ENCODE results near the gene GPX4.
A peak's percentile ranks its signal among the peaks of the same experiment; 100 is the strongest.

Gene GPX4

DNA sequence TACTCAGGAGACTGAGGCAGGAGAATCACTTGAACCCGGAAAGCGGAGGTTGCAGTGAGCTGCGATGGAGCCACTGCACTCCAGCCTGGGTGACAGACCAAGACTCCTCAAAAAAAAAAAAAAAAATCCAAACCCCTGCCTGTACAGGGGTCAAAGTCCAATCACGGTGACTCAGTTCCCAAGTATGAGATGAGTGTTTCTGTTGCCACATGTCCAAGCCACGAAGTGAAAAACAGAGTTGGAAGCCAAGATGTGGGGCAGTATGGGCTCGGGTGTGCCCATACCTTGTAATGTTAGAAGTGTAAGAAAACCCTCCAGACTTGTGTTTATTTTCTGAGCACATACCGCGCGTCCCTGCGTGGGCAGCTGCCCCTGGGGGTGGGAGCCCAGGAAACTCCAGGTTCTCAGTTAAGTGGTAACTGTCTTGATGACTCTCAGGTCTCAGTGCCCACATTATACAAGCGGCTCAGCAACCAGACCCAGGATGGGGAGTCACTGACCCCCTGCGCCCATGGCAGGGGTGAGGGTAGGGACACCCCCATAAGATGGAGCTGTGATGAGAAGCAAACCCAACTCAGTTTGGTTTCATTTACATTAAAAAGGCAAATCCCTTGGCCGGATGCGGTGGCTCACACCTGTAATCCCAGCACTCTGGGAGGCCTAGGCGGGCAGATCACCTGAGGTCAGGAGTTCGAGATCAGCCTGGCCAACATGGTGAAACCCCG is 1.2 kb upstream of the GPX4 start:
- H3F3A ChIP-seq (ENCODE audit: insufficient read depth, low read length): no peaks in the 10 kb centered on the region
- H3K4me1 ChIP-seq (ENCODE audit: insufficient read depth, low read length, severe bottlenecking): peaks cover 41% of the 10 kb centered on the region
- H3K27me3 ChIP-seq (ENCODE audit: insufficient read depth, low read length): no peaks in the 10 kb centered on the region
- no peak overlapping the region for H3K9ac ChIP-seq (ENCODE audit: low read length)
- H3K9me2 ChIP-seq (ENCODE audit: low read depth, low read length): no peaks in the 10 kb centered on the region
- peaks cover 11% of the 10 kb centered on the region; the same call in 1 of the 2 replicates for H3K36me3 ChIP-seq (ENCODE audit: insufficient read depth, low read length)
- no peaks in the 10 kb centered on the region for H3K79me2 ChIP-seq (ENCODE audit: insufficient read depth, low read length)
- no peak overlapping the region for H2AFZ ChIP-seq (ENCODE audit: low read length)
- peak overlapping the region; percentile 66 for H3K27ac ChIP-seq (ENCODE audit: low read depth, low read length, poor library complexity, severe bottlenecking)
- H3K9me3 ChIP-seq (ENCODE audit: low read length): no peaks in the 10 kb centered on the region
- no peak overlapping the region for H3K4me2 ChIP-seq (ENCODE audit: low read length)
- H4K20me1 ChIP-seq (ENCODE audit: insufficient read depth, low read length): no peaks in the 10 kb centered on the region
- TF ChIP-seq EZH2 (IDR thresholded peaks at IDR 0.05; ENCODE audit: borderline replicate concordance, low read length): no peak
- TF ChIP-seq, protein P1, sequence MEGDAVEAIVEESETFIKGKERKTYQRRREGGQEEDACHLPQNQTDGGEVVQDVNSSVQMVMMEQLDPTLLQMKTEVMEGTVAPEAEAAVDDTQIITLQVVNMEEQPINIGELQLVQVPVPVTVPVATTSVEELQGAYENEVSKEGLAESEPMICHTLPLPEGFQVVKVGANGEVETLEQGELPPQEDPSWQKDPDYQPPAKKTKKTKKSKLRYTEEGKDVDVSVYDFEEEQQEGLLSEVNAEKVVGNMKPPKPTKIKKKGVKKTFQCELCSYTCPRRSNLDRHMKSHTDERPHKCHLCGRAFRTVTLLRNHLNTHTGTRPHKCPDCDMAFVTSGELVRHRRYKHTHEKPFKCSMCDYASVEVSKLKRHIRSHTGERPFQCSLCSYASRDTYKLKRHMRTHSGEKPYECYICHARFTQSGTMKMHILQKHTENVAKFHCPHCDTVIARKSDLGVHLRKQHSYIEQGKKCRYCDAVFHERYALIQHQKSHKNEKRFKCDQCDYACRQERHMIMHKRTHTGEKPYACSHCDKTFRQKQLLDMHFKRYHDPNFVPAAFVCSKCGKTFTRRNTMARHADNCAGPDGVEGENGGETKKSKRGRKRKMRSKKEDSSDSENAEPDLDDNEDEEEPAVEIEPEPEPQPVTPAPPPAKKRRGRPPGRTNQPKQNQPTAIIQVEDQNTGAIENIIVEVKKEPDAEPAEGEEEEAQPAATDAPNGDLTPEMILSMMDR (IDR thresholded peaks at IDR 0.05; ENCODE audit: low read length): no peak
- no peak overlapping the region for H3K4me3 ChIP-seq (ENCODE audit: low read depth, low read length, poor library complexity, severe bottlenecking)

DNA sequence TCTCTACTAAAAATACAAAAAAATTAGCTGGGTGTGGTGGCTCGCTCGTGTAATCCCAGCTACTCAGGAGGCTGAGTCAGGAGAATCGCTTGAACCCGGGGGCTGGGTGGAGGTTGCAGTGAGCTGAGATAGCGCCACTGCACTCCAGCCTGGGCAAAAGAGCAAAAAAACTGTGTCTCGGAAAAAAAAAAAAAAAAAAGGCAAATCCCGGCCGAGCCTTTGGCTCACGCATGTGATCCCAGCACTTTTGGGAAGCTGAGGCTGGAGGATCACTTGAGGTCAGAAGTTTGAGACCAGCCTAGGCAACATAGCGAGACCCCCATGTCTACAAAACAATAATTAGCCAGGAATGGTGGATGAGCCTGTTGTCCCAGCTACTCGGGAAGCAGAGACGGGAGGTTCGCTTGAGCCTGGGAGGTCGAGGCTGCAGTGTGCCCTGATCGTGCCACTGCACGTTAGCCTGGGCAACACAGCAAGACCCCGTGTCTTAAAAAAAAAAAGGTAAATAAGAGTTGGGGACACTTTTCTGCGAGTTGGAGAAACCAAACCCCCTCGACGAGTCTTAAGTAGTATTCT is 574 bp upstream of the GPX4 start:
- Histone ChIP-seq H3K9me2 (ENCODE audit: low read depth, low read length) (no peaks in the 10 kb centered on the region), H3K27ac (ENCODE audit: low read depth, low read length, poor library complexity, severe bottlenecking) (peak overlapping the region; percentile 67), H3K4me2 (ENCODE audit: low read length) (peak overlapping the region; percentile 61), H2AFZ (ENCODE audit: low read length) (no peak overlapping the region), H3K9ac (ENCODE audit: low read length) (peak overlapping the region; percentile 48; the same call in 1 of the 2 replicates), H3K36me3 (ENCODE audit: insufficient read depth, low read length) (peaks cover 14% of the 10 kb centered on the region; the same call in 1 of the 2 replicates), H3F3A (ENCODE audit: insufficient read depth, low read length) (no peaks in the 10 kb centered on the region), H3K4me1 (ENCODE audit: insufficient read depth, low read length, severe bottlenecking) (peaks cover 45% of the 10 kb centered on the region), H3K4me3 (ENCODE audit: low read depth, low read length, poor library complexity, severe bottlenecking) (peak overlapping the region; percentile 45), H3K9me3 (ENCODE audit: low read length) (no peaks in the 10 kb centered on the region), H4K20me1 (ENCODE audit: insufficient read depth, low read length) (no peaks in the 10 kb centered on the region), H3K27me3 (ENCODE audit: insufficient read depth, low read length) (no peaks in the 10 kb centered on the region), H3K79me2 (ENCODE audit: insufficient read depth, low read length) (no peaks in the 10 kb centered on the region)
- TF ChIP-seq, protein P1 (IDR thresholded peaks at IDR 0.05; ENCODE audit: low read length): no peak
- TF ChIP-seq EZH2 (IDR thresholded peaks at IDR 0.05; ENCODE audit: borderline replicate concordance, low read length): no peak

DNA sequence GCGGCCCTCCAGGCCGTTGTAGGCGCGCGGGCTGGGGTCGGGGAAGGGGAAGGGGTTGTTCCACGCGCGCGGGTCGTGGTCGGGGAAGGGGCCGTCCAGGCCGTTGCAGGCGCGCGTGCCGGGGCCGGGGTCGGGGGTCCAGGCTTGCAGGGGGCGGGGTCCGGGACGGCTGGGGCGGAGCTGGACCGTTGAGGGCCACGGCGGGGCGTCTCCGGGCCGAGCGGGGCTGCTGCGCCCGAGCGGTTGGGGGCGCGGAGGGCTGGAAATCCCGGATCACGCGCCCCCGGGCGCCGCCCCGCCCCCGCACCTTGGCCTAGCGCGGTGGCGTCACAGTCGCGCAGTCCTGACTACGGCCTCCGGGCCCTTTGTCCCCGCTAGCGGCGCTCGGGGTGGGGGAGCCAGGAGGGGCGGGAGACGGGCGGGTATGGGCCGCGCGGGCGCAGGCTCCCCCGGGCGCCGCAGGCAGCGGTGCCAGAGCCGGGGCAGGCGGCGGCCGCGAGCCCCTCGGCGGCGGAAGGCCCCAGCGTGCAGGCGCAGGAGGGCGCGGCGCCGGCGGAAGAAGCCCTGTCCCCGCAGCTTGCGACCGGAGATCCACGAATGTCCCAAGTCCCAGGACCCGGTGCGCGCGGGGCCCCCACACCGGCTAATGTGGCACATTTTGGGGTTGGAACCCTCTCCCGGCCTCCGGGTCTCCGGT is 665 bp downstream of the GPX4 start:
- Histone ChIP-seq H3K4me2 (ENCODE audit: low read length) (peak overlapping the region; percentile 84), H3K4me3 (ENCODE audit: low read depth, low read length, poor library complexity, severe bottlenecking) (peak overlapping the region; percentile 89), H3F3A (ENCODE audit: insufficient read depth, low read length) (no peaks in the 10 kb centered on the region), H3K9me2 (ENCODE audit: low read depth, low read length) (no peaks in the 10 kb centered on the region), H3K4me1 (ENCODE audit: insufficient read depth, low read length, severe bottlenecking) (peaks cover 45% of the 10 kb centered on the region), H3K79me2 (ENCODE audit: insufficient read depth, low read length) (no peaks in the 10 kb centered on the region), H3K9ac (ENCODE audit: low read length) (peak overlapping the region; percentile 83), H2AFZ (ENCODE audit: low read length) (no peak overlapping the region), H3K9me3 (ENCODE audit: low read length) (no peaks in the 10 kb centered on the region), H3K27ac (ENCODE audit: low read depth, low read length, poor library complexity, severe bottlenecking) (no peak overlapping the region), H3K36me3 (ENCODE audit: insufficient read depth, low read length) (peaks cover 14% of the 10 kb centered on the region; the same call in 1 of the 2 replicates), H3K27me3 (ENCODE audit: insufficient read depth, low read length) (no peaks in the 10 kb centered on the region), H4K20me1 (ENCODE audit: insufficient read depth, low read length) (no peaks in the 10 kb centered on the region)
- TF ChIP-seq, protein P1 (IDR thresholded peaks at IDR 0.05; ENCODE audit: low read length): no peak
- TF ChIP-seq EZH2 (IDR thresholded peaks at IDR 0.05; ENCODE audit: borderline replicate concordance, low read length): no peak

All from OCI-LY1 (cell line).